Stimulated activated CD8-positive, alpha-beta memory T cell treated with anti-CD3 and anti-CD28 coated beads, Interleukin-12 subunit alpha, Interleukin-12 subunit beta, amount 100 ng/mL, for 4 hours (primary cell): ENCODE results near the gene HOMER3.
A peak's percentile ranks its signal among the peaks of the same experiment; 100 is the strongest.

Experiments
- DNase-seq: peaks from one replicate; pipeline ENCODE4 v3.0.0-alpha.2; 2020; ENCODE audit warnings: low read depth

HOMER3 gene

GRCh38 chr19:18940769-18941627, at the start of gene HOMER3:
HOMER3 (minus strand) TSS chr19:18941217; CDS start chr19:18938982, 2,235 bp downstream.
- peak; percentile 55 for DNase-seq

GRCh38 chr19:18990128-18990708, 49.2 kb upstream of the HOMER3 start:
- no peak for DNase-seq

GRCh38 chr19:18989316-18989715, 48.3 kb upstream of the HOMER3 start:
- DNase-seq, result no peak

- no peak for DNase-seq
Observed at GRCh38 chr19:18987456-18987855, 46.4 kb upstream of the HOMER3 start.

GRCh38 chr19:18985257-18985656, 44.2 kb upstream of the HOMER3 start:
- no peak for DNase-seq

- no peak for DNase-seq
Observed at GRCh38 chr19:18984251-18984650, 43.2 kb upstream of the HOMER3 start.

GRCh38 chr19:18982669-18983068, 41.7 kb upstream of the HOMER3 start:
- DNase-seq, result no peak

- DNase-seq, result no peak
Observed at GRCh38 chr19:18980432-18981020, 39.5 kb upstream of the HOMER3 start.

GRCh38 chr19:18978616-18979015, 37.6 kb upstream of the HOMER3 start:
- no peak for DNase-seq

- DNase-seq, result no peak
Observed at GRCh38 chr19:18975869-18976268, 34.9 kb upstream of the HOMER3 start.

GRCh38 chr19:18975011-18975410, 34.0 kb upstream of the HOMER3 start:
- DNase-seq, result no peak

GRCh38 chr19:18972851-18973250, 31.8 kb upstream of the HOMER3 start:
- no peak for DNase-seq

- DNase-seq, result no peak
Observed at GRCh38 chr19:18972301-18972811, 31.3 kb upstream of the HOMER3 start.

GRCh38 chr19:18969931-18970659, 29.1 kb upstream of the HOMER3 start:
- DNase-seq, result no peak

GRCh38 chr19:18967358-18968146, 26.5 kb upstream of the HOMER3 start:
- no peak for DNase-seq

- no peak for DNase-seq
Observed at GRCh38 chr19:18966307-18966706, 25.3 kb upstream of the HOMER3 start.

- no peak for DNase-seq
Observed at GRCh38 chr19:18964121-18964520, 23.1 kb upstream of the HOMER3 start.

- DNase-seq, result no peak
Observed at GRCh38 chr19:18961767-18962620, 21.0 kb upstream of the HOMER3 start.

- no peak for DNase-seq
Observed at GRCh38 chr19:18960370-18960769, 19.4 kb upstream of the HOMER3 start.

GRCh38 chr19:18955042-18955441, 14.0 kb upstream of the HOMER3 start:
- no peak for DNase-seq

- DNase-seq, result no peak
Observed at GRCh38 chr19:18954094-18954493, 13.1 kb upstream of the HOMER3 start.
